Kidney (tissue), 14 donors: ENCODE data around the gene MYT1. TPM values are rescaled to one million over a fixed set of nuclear protein-coding genes. Genes with fewer than 3 reads are reported as not detected.

Experiments
- DNase-seq, 5 donors: peaks; one replicate each; pipeline ENCODE4 v3.0.0-alpha.2; 2013 to 2020
- FAIRE-seq: peaks from 2 replicates; lab custom pipeline; 2012; peaks lifted over from hg19 to GRCh38; lab: Jason Lieb, UNC
- H3K27ac ChIP-seq, 2 donors: one replicate each; pipeline ENCODE4 v1.7.0; 2013; ENCODE audit warnings: low read depth in 2 of 2, low read length in 2 of 2, inconsistent platforms in 1 of 2
- H3K27me3 ChIP-seq: one replicate; pipeline ENCODE4 v1.7.1; 2013; ENCODE audit warnings: low read length, inconsistent platforms; ENCODE audit not compliant: control insufficient read depth, insufficient read depth
- H3K36me3 ChIP-seq, 3 donors: one replicate each; pipeline versions ENCODE4 v1.7.0 to v1.7.1; 2013; ENCODE audit warnings: low read length in 3 of 3, control low read depth in 1 of 3, inconsistent platforms in 1 of 3; ENCODE audit not compliant: insufficient read depth in 3 of 3, control insufficient read depth in 2 of 3
- H3K4me1 ChIP-seq, 3 donors: one replicate each; pipeline versions ENCODE4 v1.7.0 to v1.7.1; 2013; ENCODE audit warnings: low read length in 3 of 3, inconsistent platforms in 1 of 3, low read depth in 1 of 3; ENCODE audit not compliant: control insufficient read depth in 2 of 3, insufficient read depth in 2 of 3
- H3K4me3 ChIP-seq, 3 donors: one replicate each; pipeline versions ENCODE4 v1.7.0 to v1.8.1; 2013; ENCODE audit warnings: low read length in 3 of 3, control low read depth in 1 of 3, inconsistent platforms in 1 of 3
- H3K9ac ChIP-seq, 3 donors: one replicate each; pipeline versions ENCODE4 v1.7.0 to v1.7.1; 2013; ENCODE audit warnings: low read length in 3 of 3, control low read depth in 1 of 3, inconsistent platforms in 1 of 3
- H3K9me3 ChIP-seq, 3 donors: one replicate each; pipeline versions ENCODE4 v1.7.0 to v1.7.1; 2013; ENCODE audit warnings: low read length in 3 of 3, control low read depth in 1 of 3, inconsistent platforms in 1 of 3; ENCODE audit not compliant: control insufficient read depth in 2 of 3, insufficient read depth in 1 of 3
- CTCF ChIP-seq: IDR thresholded peaks from 3 replicates; pipeline ENCODE4 v1.5.1; 2012; ENCODE audit warnings: mild to moderate bottlenecking, moderate library complexity, borderline replicate concordance; ENCODE audit not compliant: insufficient read depth; ENCODE audit errors: extremely low read depth
- intact Hi-C: fragments of 100-400 bp; cut with DNase I; formaldehyde crosslinking; loops from one replicate; pipeline ENCODE4 v1.11.1; 2022
- polyA plus RNA-seq: library from polyadenylated mRNA; stranded (reverse); fragments of 350-450 nt; fragmentation: Illumina TruSeq; extraction: RNeasy Lipid Tissue Mini Kit (QIAGEN cat#74804); gene quantifications from one replicate; pipeline ENCODE4 v1.2.3, GENCODE V29; 2014; ENCODE audit warnings: low read depth, low replicate concordance; ENCODE audit not compliant: insufficient read depth
- total RNA-seq: library from RNA; stranded (reverse); fragmentation: NEBNext Ultra II Directional; extraction: Animal tissue kit (Norgen Biotek cat#: 25700); gene quantifications from one replicate; pipeline ENCODE4 v1.2.1, GENCODE V29; 2021
- donor health status: control.
- donor health status: control.
- donor health status: control.
- donor health status: control.
- donor health status: control.
- donor health status: DM: yes; HTN: yes; CAD: no.
- donor health status: Normal renal cell carcinoma (clear cell type).

The MYT1 gene
- total and polyA plus RNA-seq, 2 donors from 2014 or later: not detected

GRCh38 chr20:64160118-64160517 is 4.1 kb upstream of the MYT1 start:
- no peak overlapping the region for H3K4me3 ChIP-seq
- DNase-seq: no peak
- no peak for TF ChIP-seq CTCF
- no peaks in the 10 kb centered on the region for H3K9me3 ChIP-seq
- no peak for FAIRE-seq
- H3K27me3 ChIP-seq: peaks cover 18% of the 10 kb centered on the region
- intact Hi-C loops: no loop called here
- H3K27ac ChIP-seq: no peak overlapping the region
- no peak overlapping the region for H3K9ac ChIP-seq
- no peaks in the 10 kb centered on the region for H3K36me3 ChIP-seq
- H3K4me1 ChIP-seq: no peaks in the 10 kb centered on the region

GRCh38 chr20:64160526-64161355 is 3.5 kb upstream of the MYT1 start:
- intact Hi-C loops: no loop called here

GRCh38 chr20:64161356-64162238 is 2.7 kb upstream of the MYT1 start:
- no peak for FAIRE-seq
- no peaks in the 10 kb centered on the region for H3K4me1 ChIP-seq
- no peak for TF ChIP-seq CTCF
- no peak overlapping the region for H3K9ac ChIP-seq
- intact Hi-C loops: no loop called here
- H3K4me3 ChIP-seq: no peak overlapping the region
- peaks cover 18% of the 10 kb centered on the region for H3K27me3 ChIP-seq
- no peak overlapping the region for H3K27ac ChIP-seq
- H3K9me3 ChIP-seq: no peaks in the 10 kb centered on the region
- DNase-seq: peak; percentile 67 to 88 (median 83)
- H3K36me3 ChIP-seq: no peaks in the 10 kb centered on the region

More at GRCh38 chr20:64160526-64161355, 3.5 kb upstream of the MYT1 start:
- H3K27me3 ChIP-seq: peaks cover 18% of the 10 kb centered on the region
- no peak overlapping the region for H3K4me3 ChIP-seq
- FAIRE-seq: no peak
- no peak for TF ChIP-seq CTCF
- no peak overlapping the region for H3K9ac ChIP-seq
- H3K36me3 ChIP-seq: no peaks in the 10 kb centered on the region
- H3K9me3 ChIP-seq: no peaks in the 10 kb centered on the region
- DNase-seq: peak in 1 of 5 donors; percentile 41
- H3K4me1 ChIP-seq: no peaks in the 10 kb centered on the region
- H3K27ac ChIP-seq: no peak overlapping the region
